CD14-positive monocyte (primary cell): ENCODE measurements around the gene LDLRAD4. TPM values are rescaled to one million over a fixed set of nuclear protein-coding genes. Genes with fewer than 3 reads are reported as not detected.
"Not testable (repeated sequence)": the region's sequence is repeated elsewhere in the genome, so short reads cannot be mapped to it uniquely, and the experiment has no call there.

Experiments
- DNase-seq, 3 donors: peaks; one replicate each; pipeline ENCODE4 v3.0.0-alpha.2; 2011 to 2022
- H2AFZ ChIP-seq: 2 replicates; pipeline ENCODE4 v1.6.0; 2012; ENCODE audit warnings: mild to moderate bottlenecking, low read depth, low read length, inconsistent platforms; ENCODE audit not compliant: insufficient read depth, poor library complexity, severe bottlenecking
- H3K27ac ChIP-seq, 2 donors: 1 replicate in 1 of 2; 2 replicates in 1 of 2; pipeline ENCODE4 v1.5.1; 2012 to 2013; ENCODE audit warnings: low read length in 2 of 2, control low read depth in 1 of 2, inconsistent platforms in 1 of 2, low read depth in 1 of 2, mild to moderate bottlenecking in 1 of 2
- H3K27me3 ChIP-seq, 2 donors: one replicate each; pipeline versions ENCODE4 v1.6.0 to v1.6.1; 2011 to 2013; ENCODE audit warnings: low read length in 2 of 2; ENCODE audit not compliant: control insufficient read depth in 2 of 2, insufficient read depth in 2 of 2
- H3K36me3 ChIP-seq, 2 donors: replicated peaks in 1 of 2; 1 replicate in 1 of 2; 2 replicates in 1 of 2; pipeline versions ENCODE4 v1.5.1 to v1.6.1; 2012 to 2013; ENCODE audit warnings: low read length in 2 of 2, control low read depth in 1 of 2, inconsistent platforms in 1 of 2, mild to moderate bottlenecking in 1 of 2; ENCODE audit not compliant: insufficient read depth in 2 of 2, control insufficient read depth in 1 of 2
- H3K4me1 ChIP-seq, 2 donors: 1 replicate in 1 of 2; 2 replicates in 1 of 2; pipeline versions ENCODE4 v1.5.1 to v1.6.1; 2012 to 2013; ENCODE audit warnings: low read length in 2 of 2, control low read depth in 1 of 2, inconsistent platforms in 1 of 2, mild to moderate bottlenecking in 1 of 2, moderate library complexity in 1 of 2; ENCODE audit not compliant: insufficient read depth in 2 of 2, control insufficient read depth in 1 of 2
- H3K4me2 ChIP-seq: replicated peaks from 2 replicates; pipeline ENCODE3; 2012; ENCODE audit warnings: low read length, moderate library complexity, mild to moderate bottlenecking; ENCODE audit not compliant: poor library complexity, severe bottlenecking; ENCODE audit errors: extremely low read depth
- H3K4me3 ChIP-seq, 3 experiments: fragments of 200-600 bp in 1 of 3; sonication (generic) in 1 of 3; replicated peaks in 1 of 3; 1 replicate in 2 of 3; 2 replicates in 1 of 3; pipeline ENCODE4 v1.5.1; 2011 to 2013; ENCODE audit warnings: low read length in 3 of 3, mild to moderate bottlenecking in 3 of 3, control low read depth in 2 of 3, low read depth in 2 of 3, inconsistent platforms in 1 of 3, moderate library complexity in 1 of 3
- H3K79me2 ChIP-seq: 2 replicates; pipeline ENCODE4 v1.6.0; 2012; ENCODE audit warnings: mild to moderate bottlenecking, control low read depth, inconsistent platforms, low read length, moderate library complexity; ENCODE audit not compliant: insufficient read depth
- H3K9ac ChIP-seq: 2 replicates; pipeline ENCODE4 v1.6.0; 2017; ENCODE audit warnings: low read length, mild to moderate bottlenecking; ENCODE audit not compliant: insufficient read depth, poor library complexity, severe bottlenecking
- H3K9me3 ChIP-seq, 2 donors: replicated peaks in 1 of 2; 1 replicate in 1 of 2; 2 replicates in 1 of 2; pipeline versions ENCODE4 v1.5.1 to v1.6.1; 2012 to 2013; ENCODE audit warnings: low read length in 2 of 2, control low read depth in 1 of 2; ENCODE audit not compliant: control insufficient read depth in 1 of 2, insufficient read depth in 1 of 2
- H4K20me1 ChIP-seq: 2 replicates; pipeline ENCODE4 v1.6.0; 2012; ENCODE audit warnings: mild to moderate bottlenecking, low read length, control low read depth, moderate library complexity; ENCODE audit not compliant: insufficient read depth
- H3K27ac Mint-ChIP-seq, 7 donors: one replicate each; pipeline ENCODE4 v1.8.0; 2020; ENCODE audit warnings: mild to moderate bottlenecking in 7 of 7, mixed read lengths in 7 of 7, moderate library complexity in 6 of 7, inconsistent platforms in 2 of 7
- H3K27me3 Mint-ChIP-seq, 3 donors: one replicate each; pipeline ENCODE4 v1.8.0; 2021 to 2022; ENCODE audit warnings: low read depth in 3 of 3, mild to moderate bottlenecking in 3 of 3, mixed read lengths in 3 of 3, moderate library complexity in 3 of 3, inconsistent platforms in 1 of 3
- H3K36me3 Mint-ChIP-seq, 2 donors: one replicate each; pipeline ENCODE4 v1.8.0; 2020; ENCODE audit warnings: mixed read lengths in 2 of 2, inconsistent platforms in 1 of 2, mild to moderate bottlenecking in 1 of 2
- H3K4me1 Mint-ChIP-seq: one replicate; pipeline ENCODE4 v1.8.0; 2020; ENCODE audit warnings: mild to moderate bottlenecking, mixed read lengths
- H3K4me3 Mint-ChIP-seq, 2 donors: one replicate each; pipeline ENCODE4 v1.8.0; 2020; ENCODE audit warnings: mild to moderate bottlenecking in 2 of 2, mixed read lengths in 2 of 2, moderate library complexity in 1 of 2
- H3K9me3 Mint-ChIP-seq, 7 donors: one replicate each; pipeline ENCODE4 v1.8.0; 2020 to 2022; ENCODE audit warnings: mixed read lengths in 7 of 7, mild to moderate bottlenecking in 6 of 7, moderate library complexity in 6 of 7, inconsistent platforms in 2 of 7
- CTCF ChIP-seq: fragments of 200-600 bp; IDR thresholded peaks from one replicate; pipeline ENCODE4 v1.8.0; 2022; ENCODE audit warnings: antibody characterized with exemption, mild to moderate bottlenecking
- WGBS: methylation state at CpG from one replicate; pipeline ENCODE4 v1.1.5; 2013; ENCODE audit warnings: missing lambda C conversion rate; ENCODE audit not compliant: insufficient coverage; 5-methylcytosine and 5-hydroxymethylcytosine counted together
- intact Hi-C, 2 donors: fragments of 100-400 bp; cut with micrococcal nuclease; formaldehyde crosslinking; loops; one replicate each; pipeline versions ENCODE4 v1.15.0 to v1.15.1; 2023
- polyA plus RNA-seq, 3 donors: library from polyadenylated mRNA; depleted of rRNA in 1 of 3; unstranded in 2 of 3; stranded (reverse) in 1 of 3; fragments of 300-500 nt in 2 of 3; fragments of >200 nt in 1 of 3; fragmentation: Illumina TruSeq in 2 of 3; gene quantifications; 1 replicate in 2 of 3; 2 replicates in 1 of 3; pipeline ENCODE4 v1.2.3, GENCODE V29; 2012 to 2021

The LDLRAD4 gene
- polyA plus RNA-seq, 3 donors: 13.5 to 15.4 (median 13.8) TPM

GRCh38 chr18:13684546-13684945 lies 466.0 kb downstream of the LDLRAD4 start:
- no peak overlapping the region for H3K9ac ChIP-seq
- DNase-seq: no peak
- no peak for TF ChIP-seq CTCF
- no peak overlapping the region for H3K27ac Mint-ChIP-seq
- no CpG with 5 or more reads among the region's 4 CpGs for WGBS
- no peak overlapping the region for H3K4me2 ChIP-seq
- H3K36me3 ChIP-seq: peaks cover 0 to 4% of the 10 kb centered on the region in 2 donors
- intact Hi-C loops: no loop called here
- H2AFZ ChIP-seq: no peak overlapping the region
- H3K36me3 Mint-ChIP-seq: peaks cover 9 to 18% of the 10 kb centered on the region in 2 donors
- H3K4me1 Mint-ChIP-seq: no peaks in the 10 kb centered on the region
- no peaks in the 10 kb centered on the region for H4K20me1 ChIP-seq
- H3K4me1 ChIP-seq: no peaks in the 10 kb centered on the region
- H3K79me2 ChIP-seq: peaks cover 23% of the 10 kb centered on the region
- no peak overlapping the region for H3K4me3 Mint-ChIP-seq
- peaks cover 0 to 11% of the 10 kb centered on the region in 2 donors for H3K9me3 ChIP-seq
- H3K27ac ChIP-seq: no peak overlapping the region
- no peaks in the 10 kb centered on the region for H3K27me3 ChIP-seq
- no peak overlapping the region for H3K4me3 ChIP-seq
- H3K9me3 Mint-ChIP-seq: peaks cover 0 to 13% (median 7%) of the 10 kb centered on the region in 7 donors
- H3K27me3 Mint-ChIP-seq: no peaks in the 10 kb centered on the region

GRCh38 chr18:13688191-13689136 lies 469.9 kb downstream of the LDLRAD4 start:
- Mint-ChIP-seq H3K27me3 (no peaks in the 10 kb centered on the region), H3K27ac (peak overlapping the region in 1 of 7 donors; percentile 21), H3K36me3 (peaks cover 4 to 6% of the 10 kb centered on the region in 2 donors), H3K9me3 (peaks cover 22 to 41% (median 29%) of the 10 kb centered on the region in 7 donors), H3K4me1 (no peaks in the 10 kb centered on the region), H3K4me3 (no peak overlapping the region)
- intact Hi-C loops: no loop called here
- H2AFZ ChIP-seq: no peak overlapping the region
- H3K9ac ChIP-seq: no peak overlapping the region
- H3K36me3 ChIP-seq: no peaks in the 10 kb centered on the region
- no peak for DNase-seq
- 87% methylated on average over 15 of the region's 21 CpGs for WGBS
- H3K9me3 ChIP-seq: peaks cover 3 to 23% of the 10 kb centered on the region in 2 donors
- H3K4me1 ChIP-seq: no peaks in the 10 kb centered on the region
- H3K4me3 ChIP-seq: no peak overlapping the region
- no peak for TF ChIP-seq CTCF
- no peak overlapping the region for H3K27ac ChIP-seq
- H3K4me2 ChIP-seq: no peak overlapping the region
- H3K79me2 ChIP-seq: peaks cover 29% of the 10 kb centered on the region
- no peaks in the 10 kb centered on the region for H3K27me3 ChIP-seq
- H4K20me1 ChIP-seq: no peaks in the 10 kb centered on the region

GRCh38 chr18:13690060-13690459 lies 471.5 kb downstream of the LDLRAD4 start:
- H4K20me1 ChIP-seq, H3K4me2 ChIP-seq, H3K27me3 ChIP-seq, intact Hi-C loops, H3K27ac Mint-ChIP-seq, H2AFZ ChIP-seq, H3K4me1 ChIP-seq, H3K27ac ChIP-seq, DNase-seq, H3K4me3 ChIP-seq, H3K27me3 Mint-ChIP-seq, H3K36me3 ChIP-seq, H3K4me3 Mint-ChIP-seq, H3K9ac ChIP-seq, H3K4me1 Mint-ChIP-seq, H3K36me3 Mint-ChIP-seq: not testable (repeated sequence)
- 97% methylated on average over 9 of the region's 9 CpGs for WGBS
- H3K79me2 ChIP-seq: peaks cover 29% of the 10 kb centered on the region
- H3K9me3 Mint-ChIP-seq: peaks cover 25 to 47% (median 37%) of the 10 kb centered on the region in 7 donors
- H3K9me3 ChIP-seq: peaks cover 3 to 23% of the 10 kb centered on the region in 2 donors
